Right lobe of liver (tissue), 6 donors: ENCODE results near the gene MOAP1. TPM values are rescaled to one million over a fixed set of nuclear protein-coding genes. Genes with fewer than 3 reads are reported as not detected.
A peak's percentile ranks its signal among the peaks of the same experiment; 100 is the strongest.
"Not testable (repeated sequence)": the region's sequence is repeated elsewhere in the genome, so short reads cannot be mapped to it uniquely, and the experiment has no call there.

Source experiments
- ATAC-seq, 4 donors: fragments of 200-7000 bp; cut with Tn5 transposase; one replicate each; pipeline ENCODE4 v1.9.1; 2020; ENCODE audit warnings: mild to moderate bottlenecking in 4 of 4, moderate library complexity in 4 of 4
- DNase-seq, 3 donors: peaks; one replicate each; pipeline ENCODE4 v3.0.0-alpha.2; 2020
- H3K27ac ChIP-seq, 3 donors: fragments of 200-600 bp; one replicate each; pipeline ENCODE4 v1.8.0; 2022
- H3K27me3 ChIP-seq, 2 donors: fragments of 200-600 bp; one replicate each; pipeline ENCODE4 v1.8.0; 2022
- H3K36me3 ChIP-seq, 4 donors: fragments of 200-600 bp; sonication (generic) in 1 of 4; one replicate each; pipeline versions ENCODE4 v1.5.1 to v1.8.0; 2017 to 2022; ENCODE audit warnings: control low read depth in 1 of 4
- H3K4me1 ChIP-seq, 4 donors: fragments of 200-600 bp; sonication (generic) in 1 of 4; one replicate each; pipeline versions ENCODE4 v1.5.1 to v1.8.0; 2017 to 2022; ENCODE audit warnings: control low read depth in 1 of 4
- H3K4me3 ChIP-seq, 3 donors: fragments of 200-600 bp; one replicate each; pipeline ENCODE4 v1.8.0; 2022
- H3K9me3 ChIP-seq, 4 donors: fragments of 200-600 bp; sonication (generic) in 1 of 4; one replicate each; pipeline versions ENCODE4 v1.5.1 to v1.8.0; 2017 to 2022; ENCODE audit warnings: control low read depth in 1 of 4
- CTCF ChIP-seq, 4 donors: fragments of 200-600 bp in 3 of 4; fragments of 450-650 bp in 1 of 4; IDR thresholded peaks; one replicate each; pipeline versions ENCODE4 v1.5.1 to v1.8.0; 2016 to 2022; ENCODE audit warnings: antibody characterized with exemption in 4 of 4, mild to moderate bottlenecking in 2 of 4
- POLR2A ChIP-seq: fragments of 450-650 bp; IDR thresholded peaks from one replicate; pipeline ENCODE4 v1.6.1; 2017; ENCODE audit warnings: antibody characterized with exemption, mild to moderate bottlenecking
- WGBS: methylation state at CpG from one replicate; pipeline ENCODE4 v1.1.6; 2018; ENCODE audit warnings: low coverage, low lambda C conversion rate; ENCODE audit not compliant: insufficient coverage; ENCODE audit errors: missing lambda C conversion rate; 5-methylcytosine and 5-hydroxymethylcytosine counted together
- intact Hi-C, 2 donors: fragments of 100-400 bp; cut with DNase I; formaldehyde crosslinking; loops; one replicate each; pipeline versions ENCODE4 v1.11.2 to v1.14.1; 2022
- total RNA-seq, 6 experiments: library from RNA; depleted of rRNA in 2 of 6; stranded (reverse); fragments of >200 nt in 2 of 6; fragmentation: NEBNext Ultra II Directional in 3 of 6; extraction: Animal tissue kit (Norgen Biotek cat#: 25700) in 3 of 6; gene quantifications; one replicate each; pipeline versions ENCODE4 v1.1.0 to v1.2.4, GENCODE V29; 2016 to 2023
- donor health status: DM: no; HTN: yes; CAD: no.
- donor health status: DM: no; HTN: no; CAD: no.
- donor health status: DM: no; HTN: no; CAD: no.
- donor health status: DM: no; HTN: yes; CAD: no.
- donor health status: DM: no; HTN: yes; CAD: no.

The MOAP1 gene
- total RNA-seq, 6 experiments from 2014 or later = 9.4 to 13.5 (median 11.3) TPM

- DNase-seq = not testable (repeated sequence)
- ATAC-seq = peak in 1 of 4 donors; percentile 55
Observed at GRCh38 chr14:93165271-93166265, 19.1 kb downstream of the MOAP1 start.

GRCh38 chr14:93163564-93163963, 21.1 kb downstream of the MOAP1 start:
- no peaks in the 10 kb centered on the region for H3K36me3 ChIP-seq
- H3K4me1 ChIP-seq = no peaks in the 10 kb centered on the region
- intact Hi-C loops = no loop called here
- DNase-seq = no peak
- H3K27me3 ChIP-seq = no peaks in the 10 kb centered on the region
- TF ChIP-seq POLR2A (no peak), CTCF (IDR thresholded peaks at IDR 0.05) (no peak)
- H3K4me3 ChIP-seq = no peak overlapping the region
- ATAC-seq = peak in 1 of 4 donors; percentile 24
- H3K9me3 ChIP-seq = no peaks in the 10 kb centered on the region
- no peak overlapping the region for H3K27ac ChIP-seq
- WGBS = 52% methylated on average over 5 of the region's 5 CpGs

More at GRCh38 chr14:93165271-93166265, 19.1 kb downstream of the MOAP1 start:
- intact Hi-C loops, H3K27me3 ChIP-seq, H3K4me3 ChIP-seq, H3K9me3 ChIP-seq, H3K27ac ChIP-seq, H3K4me1 ChIP-seq, H3K36me3 ChIP-seq: not testable (repeated sequence)
- 54% methylated on average over 19 of the region's 26 CpGs for WGBS

GRCh38 chr14:93161411-93161940, 23.2 kb downstream of the MOAP1 start:
- H3K27me3 ChIP-seq = no peaks in the 10 kb centered on the region
- DNase-seq (no peak), ATAC-seq (no peak)
- no peak overlapping the region for H3K27ac ChIP-seq
- TF ChIP-seq POLR2A (no peak), CTCF (IDR thresholded peaks at IDR 0.05) (no peak)
- intact Hi-C loops = no loop called here
- no peaks in the 10 kb centered on the region for H3K4me1 ChIP-seq
- WGBS = 75% methylated on average over 3 of the region's 4 CpGs
- H3K9me3 ChIP-seq = no peaks in the 10 kb centered on the region
- H3K36me3 ChIP-seq = no peaks in the 10 kb centered on the region
- no peak overlapping the region for H3K4me3 ChIP-seq

GRCh38 chr14:93160353-93160801, 24.3 kb downstream of the MOAP1 start:
- TF ChIP-seq CTCF (IDR thresholded peaks at IDR 0.05) (peak; percentile 28 to 54 (median 44)), POLR2A (no peak)
- Histone ChIP-seq H3K36me3 (no peaks in the 10 kb centered on the region), H3K4me3 (no peak overlapping the region), H3K27me3 (no peaks in the 10 kb centered on the region), H3K27ac (no peak overlapping the region), H3K4me1 (no peaks in the 10 kb centered on the region), H3K9me3 (no peaks in the 10 kb centered on the region)
- DNase-seq = peak in 1 of 3 donors; percentile 28
- WGBS = 38% methylated on average over 4 of the region's 4 CpGs
- intact Hi-C loops = no loop called here
- peak; percentile 78 to 89 (median 82) for ATAC-seq

GRCh38 chr14:93159625-93160352, 24.9 kb downstream of the MOAP1 start:
- H3K27ac ChIP-seq, H3K4me1 ChIP-seq, H3K4me3 ChIP-seq, intact Hi-C loops, H3K9me3 ChIP-seq, H3K27me3 ChIP-seq, H3K36me3 ChIP-seq: not testable (repeated sequence)
- WGBS = 32% methylated on average over 5 of the region's 5 CpGs
- ATAC-seq (peak in 3 of 4 donors; percentile 19 to 53 (median 30)), DNase-seq (peak in 1 of 3 donors; percentile 12)

- H3K27me3 ChIP-seq, ATAC-seq, H3K9me3 ChIP-seq, H3K4me3 ChIP-seq, H3K4me1 ChIP-seq, intact Hi-C loops, H3K36me3 ChIP-seq, H3K27ac ChIP-seq: not testable (repeated sequence)
- 84% methylated on average over 7 of the region's 7 CpGs for WGBS
- peak in 1 of 3 donors; percentile 16 for DNase-seq
Observed at GRCh38 chr14:93158349-93158748, 26.3 kb downstream of the MOAP1 start.
